ENCODE results near the gene MGMT. TPM values are rescaled to one million over a fixed set of nuclear protein-coding genes. Genes with fewer than 3 reads are reported as not detected.
A peak's percentile ranks its signal among the peaks of the same experiment; 100 is the strongest.

The MGMT gene
- total RNA-seq, 4 donors from 2014 or later, result 18.4 to 30.3 (median 27.9) TPM

- Histone ChIP-seq H3K36me3 (peaks cover 0 to 6% (median 0%) of the 10 kb centered on the region in 4 donors), H3K9me3 (no peaks in the 10 kb centered on the region), H3K27me3 (no peaks in the 10 kb centered on the region), H3K27ac (replicated peaks in 1 of 4) (no peak overlapping the region), H3K4me3 (no peak overlapping the region), H3K4me1 (peaks cover 9 to 45% (median 38%) of the 10 kb centered on the region in 4 donors)
- intact Hi-C loops (cut with DNase I), result no loop called here
- DNase-seq (ENCODE audit: extremely low spot score), result no peak
- 90% methylated on average over 16 of the region's 16 CpGs for WGBS
- TF ChIP-seq POLR2AphosphoS5 (IDR thresholded peaks at IDR 0.05), result no peak
- TF ChIP-seq POLR2A (IDR thresholded peaks at IDR 0.05; ENCODE audit: low read depth), result no peak
- TF ChIP-seq EP300 (IDR thresholded peaks at IDR 0.05), result no peak
- no peak for TF ChIP-seq CTCF (IDR thresholded peaks at IDR 0.05)
Observed at GRCh38 chr10:129528376-129528978, 61.4 kb downstream of the MGMT start.

- DNase-seq (ENCODE audit: extremely low spot score), result no peak
- no peaks in the 10 kb centered on the region for H3K27me3 ChIP-seq
- no peak overlapping the region for H3K27ac ChIP-seq (replicated peaks in 1 of 4)
- TF ChIP-seq POLR2AphosphoS5 (IDR thresholded peaks at IDR 0.05) (no peak), CTCF (IDR thresholded peaks at IDR 0.05) (no peak), EP300 (IDR thresholded peaks at IDR 0.05) (no peak), POLR2A (IDR thresholded peaks at IDR 0.05; ENCODE audit: low read depth) (no peak)
- peaks cover 0 to 6% (median 0%) of the 10 kb centered on the region in 4 donors for H3K36me3 ChIP-seq
- 73% methylated on average over 14 of the region's 14 CpGs for WGBS
- intact Hi-C loops (cut with DNase I), result no loop called here
- no peaks in the 10 kb centered on the region for H3K9me3 ChIP-seq
- peaks cover 9 to 35% (median 28%) of the 10 kb centered on the region in 4 donors for H3K4me1 ChIP-seq
- no peak overlapping the region for H3K4me3 ChIP-seq
Observed at GRCh38 chr10:129530581-129530980, 63.5 kb downstream of the MGMT start.

- Histone ChIP-seq H3K36me3 (peaks cover 0 to 9% (median 0%) of the 10 kb centered on the region in 4 donors), H3K27ac (replicated peaks in 1 of 4) (peak overlapping the region in 1 of 4 donors; percentile 13), H3K4me3 (no peak overlapping the region), H3K27me3 (no peaks in the 10 kb centered on the region), H3K4me1 (peaks cover 9 to 27% (median 20%) of the 10 kb centered on the region in 4 donors), H3K9me3 (no peaks in the 10 kb centered on the region)
- intact Hi-C loops (cut with DNase I), result no loop called here
- no peak for DNase-seq (ENCODE audit: extremely low spot score)
- 94% methylated on average over 14 of the region's 15 CpGs for WGBS
- TF ChIP-seq EP300 (IDR thresholded peaks at IDR 0.05) (no peak), CTCF (IDR thresholded peaks at IDR 0.05) (no peak), POLR2A (IDR thresholded peaks at IDR 0.05; ENCODE audit: low read depth) (no peak), POLR2AphosphoS5 (IDR thresholded peaks at IDR 0.05) (no peak)
Observed at GRCh38 chr10:129531195-129531968, 64.3 kb downstream of the MGMT start.

- no peak overlapping the region for H3K4me3 ChIP-seq
- H3K27me3 ChIP-seq, result no peaks in the 10 kb centered on the region
- no peak for DNase-seq (ENCODE audit: extremely low spot score)
- TF ChIP-seq EP300 (IDR thresholded peaks at IDR 0.05) (no peak), POLR2AphosphoS5 (IDR thresholded peaks at IDR 0.05) (no peak)
- intact Hi-C loops (cut with DNase I), result no loop called here
- H3K36me3 ChIP-seq, result peaks cover 0 to 10% (median 0%) of the 10 kb centered on the region in 4 donors
- 82% methylated on average over 5 of the region's 10 CpGs for WGBS
- no peaks in the 10 kb centered on the region for H3K9me3 ChIP-seq
- peaks cover 9 to 27% (median 19%) of the 10 kb centered on the region in 4 donors for H3K4me1 ChIP-seq
- H3K27ac ChIP-seq (replicated peaks in 1 of 4), result peak overlapping the region in 1 of 4 donors; percentile 44
Observed at GRCh38 chr10:129531969-129532660, 65.1 kb downstream of the MGMT start.

- peak overlapping the region in 1 of 4 donors; percentile 44 for H3K27ac ChIP-seq (replicated peaks in 1 of 4)
- H3K4me3 ChIP-seq, result no peak overlapping the region
- 80% methylated on average over 6 of the region's 12 CpGs for WGBS
- H3K9me3 ChIP-seq, result no peaks in the 10 kb centered on the region
- intact Hi-C loops (cut with DNase I), result no loop called here
- H3K4me1 ChIP-seq, result peaks cover 9 to 27% (median 19%) of the 10 kb centered on the region in 4 donors
- no peaks in the 10 kb centered on the region for H3K27me3 ChIP-seq
- peaks cover 0 to 12% (median 0%) of the 10 kb centered on the region in 4 donors for H3K36me3 ChIP-seq
- no peak for TF ChIP-seq EP300 (IDR thresholded peaks at IDR 0.05)
- TF ChIP-seq POLR2AphosphoS5 (IDR thresholded peaks at IDR 0.05), result peak; percentile 29 to 56
- TF ChIP-seq POLR2A (IDR thresholded peaks at IDR 0.05; ENCODE audit: low read depth), result no peak
- TF ChIP-seq CTCF (IDR thresholded peaks at IDR 0.05), result no peak
- no peak for DNase-seq (ENCODE audit: extremely low spot score)
Observed at GRCh38 chr10:129532838-129533237, 65.8 kb downstream of the MGMT start.
